Gastroesophageal sphincter (tissue), 3 donors: Measurements from ENCODE around the gene GPR137B.

ENCODE experiments used
- POLR2A ChIP-seq, 2 donors: fragments of 450-650 bp; IDR thresholded peaks; one replicate each; pipeline ENCODE4 v1.6.1; 2017; ENCODE audit warnings: antibody characterized with exemption in 2 of 2, mild to moderate bottlenecking in 2 of 2, moderate library complexity in 1 of 2
- TF ChIP-seq, protein P1 (sequence below), 4 experiments: fragments of 200-600 bp in 2 of 4; fragments of 450-650 bp in 2 of 4; sonication (generic) in 1 of 4; IDR thresholded peaks; one replicate each; pipeline ENCODE4 v1.5.1; 2017 to 2019; ENCODE audit warnings: antibody characterized with exemption in 4 of 4, mild to moderate bottlenecking in 2 of 4, moderate library complexity in 2 of 4

GRCh38 chr1:236113324-236114032 lies 28.9 kb upstream of the GPR137B start:
- TF ChIP-seq, protein P1, sequence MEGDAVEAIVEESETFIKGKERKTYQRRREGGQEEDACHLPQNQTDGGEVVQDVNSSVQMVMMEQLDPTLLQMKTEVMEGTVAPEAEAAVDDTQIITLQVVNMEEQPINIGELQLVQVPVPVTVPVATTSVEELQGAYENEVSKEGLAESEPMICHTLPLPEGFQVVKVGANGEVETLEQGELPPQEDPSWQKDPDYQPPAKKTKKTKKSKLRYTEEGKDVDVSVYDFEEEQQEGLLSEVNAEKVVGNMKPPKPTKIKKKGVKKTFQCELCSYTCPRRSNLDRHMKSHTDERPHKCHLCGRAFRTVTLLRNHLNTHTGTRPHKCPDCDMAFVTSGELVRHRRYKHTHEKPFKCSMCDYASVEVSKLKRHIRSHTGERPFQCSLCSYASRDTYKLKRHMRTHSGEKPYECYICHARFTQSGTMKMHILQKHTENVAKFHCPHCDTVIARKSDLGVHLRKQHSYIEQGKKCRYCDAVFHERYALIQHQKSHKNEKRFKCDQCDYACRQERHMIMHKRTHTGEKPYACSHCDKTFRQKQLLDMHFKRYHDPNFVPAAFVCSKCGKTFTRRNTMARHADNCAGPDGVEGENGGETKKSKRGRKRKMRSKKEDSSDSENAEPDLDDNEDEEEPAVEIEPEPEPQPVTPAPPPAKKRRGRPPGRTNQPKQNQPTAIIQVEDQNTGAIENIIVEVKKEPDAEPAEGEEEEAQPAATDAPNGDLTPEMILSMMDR (IDR thresholded peaks at IDR 0.05) = no peak
- no peak for TF ChIP-seq POLR2A (IDR thresholded peaks at IDR 0.05)
